Right lobe of liver (tissue), 6 donors: Measurements from ENCODE around the gene ADGRL2. TPM values are rescaled to one million over a fixed set of nuclear protein-coding genes. Genes with fewer than 3 reads are reported as not detected.

ENCODE experiments used
- ATAC-seq, 4 donors: fragments of 200-7000 bp; cut with Tn5 transposase; one replicate each; pipeline ENCODE4 v1.9.1; 2020; ENCODE audit warnings: mild to moderate bottlenecking in 4 of 4, moderate library complexity in 4 of 4
- DNase-seq, 3 donors: peaks; one replicate each; pipeline ENCODE4 v3.0.0-alpha.2; 2020
- H3K27ac ChIP-seq, 3 donors: fragments of 200-600 bp; one replicate each; pipeline ENCODE4 v1.8.0; 2022
- H3K27me3 ChIP-seq, 2 donors: fragments of 200-600 bp; one replicate each; pipeline ENCODE4 v1.8.0; 2022
- H3K36me3 ChIP-seq, 4 donors: fragments of 200-600 bp; sonication (generic) in 1 of 4; one replicate each; pipeline versions ENCODE4 v1.5.1 to v1.8.0; 2017 to 2022; ENCODE audit warnings: control low read depth in 1 of 4
- H3K4me1 ChIP-seq, 4 donors: fragments of 200-600 bp; sonication (generic) in 1 of 4; one replicate each; pipeline versions ENCODE4 v1.5.1 to v1.8.0; 2017 to 2022; ENCODE audit warnings: control low read depth in 1 of 4
- H3K4me3 ChIP-seq, 3 donors: fragments of 200-600 bp; one replicate each; pipeline ENCODE4 v1.8.0; 2022
- H3K9me3 ChIP-seq, 4 donors: fragments of 200-600 bp; sonication (generic) in 1 of 4; one replicate each; pipeline versions ENCODE4 v1.5.1 to v1.8.0; 2017 to 2022; ENCODE audit warnings: control low read depth in 1 of 4
- CTCF ChIP-seq, 4 donors: fragments of 200-600 bp in 3 of 4; fragments of 450-650 bp in 1 of 4; IDR thresholded peaks; one replicate each; pipeline versions ENCODE4 v1.5.1 to v1.8.0; 2016 to 2022; ENCODE audit warnings: antibody characterized with exemption in 4 of 4, mild to moderate bottlenecking in 2 of 4
- POLR2A ChIP-seq: fragments of 450-650 bp; IDR thresholded peaks from one replicate; pipeline ENCODE4 v1.6.1; 2017; ENCODE audit warnings: antibody characterized with exemption, mild to moderate bottlenecking
- WGBS: methylation state at CpG from one replicate; pipeline ENCODE4 v1.1.6; 2018; ENCODE audit warnings: low coverage, low lambda C conversion rate; ENCODE audit not compliant: insufficient coverage; ENCODE audit errors: missing lambda C conversion rate; 5-methylcytosine and 5-hydroxymethylcytosine counted together
- intact Hi-C, 2 donors: fragments of 100-400 bp; cut with DNase I; formaldehyde crosslinking; loops; one replicate each; pipeline versions ENCODE4 v1.11.2 to v1.14.1; 2022
- total RNA-seq, 6 experiments: library from RNA; depleted of rRNA in 2 of 6; stranded (reverse); fragments of >200 nt in 2 of 6; fragmentation: NEBNext Ultra II Directional in 3 of 6; extraction: Animal tissue kit (Norgen Biotek cat#: 25700) in 3 of 6; gene quantifications; one replicate each; pipeline versions ENCODE4 v1.1.0 to v1.2.4, GENCODE V29; 2016 to 2023
- donor health status: DM: no; HTN: yes; CAD: no.
- donor health status: DM: no; HTN: no; CAD: no.
- donor health status: DM: no; HTN: no; CAD: no.
- donor health status: DM: no; HTN: yes; CAD: no.
- donor health status: DM: no; HTN: yes; CAD: no.

ADGRL2 gene
- total RNA-seq, 6 experiments from 2014 or later = 38.0 to 72.3 (median 51.2) TPM

GRCh38 chr1:81780705-81781454, 19.9 kb upstream of the ADGRL2 start:
- Histone ChIP-seq H3K36me3 (no peaks in the 10 kb centered on the region), H3K27ac (no peak overlapping the region), H3K4me1 (no peaks in the 10 kb centered on the region), H3K4me3 (no peak overlapping the region), H3K27me3 (no peaks in the 10 kb centered on the region), H3K9me3 (no peaks in the 10 kb centered on the region)
- no peak for TF ChIP-seq POLR2A
- no peak for TF ChIP-seq CTCF (IDR thresholded peaks at IDR 0.05)
- ATAC-seq = no peak
- intact Hi-C loops = no loop called here
- 91% methylated on average over 1 of the region's 1 CpG for WGBS
- no peak for DNase-seq

- Histone ChIP-seq H3K9me3 (no peaks in the 10 kb centered on the region), H3K27me3 (no peaks in the 10 kb centered on the region), H3K4me1 (no peaks in the 10 kb centered on the region), H3K27ac (no peak overlapping the region), H3K4me3 (no peak overlapping the region), H3K36me3 (no peaks in the 10 kb centered on the region)
- intact Hi-C loops = no loop called here
- 90% methylated on average over 2 of the region's 2 CpGs for WGBS
- no peak for DNase-seq
- TF ChIP-seq CTCF (IDR thresholded peaks at IDR 0.05) (no peak), POLR2A (no peak)
- ATAC-seq = no peak
Observed at GRCh38 chr1:81781749-81782148, 19.0 kb upstream of the ADGRL2 start.

- no peaks in the 10 kb centered on the region for H3K4me1 ChIP-seq
- H3K36me3 ChIP-seq = no peaks in the 10 kb centered on the region
- H3K27ac ChIP-seq = no peak overlapping the region
- TF ChIP-seq CTCF (IDR thresholded peaks at IDR 0.05) (no peak), POLR2A (no peak)
- H3K9me3 ChIP-seq = no peaks in the 10 kb centered on the region
- no peak for ATAC-seq
- no peaks in the 10 kb centered on the region for H3K27me3 ChIP-seq
- DNase-seq = no peak
- no peak overlapping the region for H3K4me3 ChIP-seq
- WGBS = 88% methylated on average over 2 of the region's 2 CpGs
- intact Hi-C loops = no loop called here
Observed at GRCh38 chr1:81792184-81792583, 8.6 kb upstream of the ADGRL2 start.

- no peak for ATAC-seq
- Histone ChIP-seq H3K4me3 (no peak overlapping the region), H3K27me3 (no peaks in the 10 kb centered on the region), H3K4me1 (peaks cover 0 to 12% (median 6%) of the 10 kb centered on the region in 4 donors), H3K27ac (no peak overlapping the region), H3K36me3 (no peaks in the 10 kb centered on the region), H3K9me3 (no peaks in the 10 kb centered on the region)
- intact Hi-C loops = no loop called here
- TF ChIP-seq POLR2A (no peak), CTCF (IDR thresholded peaks at IDR 0.05) (no peak)
- WGBS = 88% methylated on average over 2 of the region's 2 CpGs
- no peak for DNase-seq
Observed at GRCh38 chr1:81797701-81798100, 3.0 kb upstream of the ADGRL2 start.
